GM21529 (cell line): ENCODE measurements around the gene NRG2.

ENCODE experiments used
- ATAC-seq: cut with Tn5 transposase; IDR thresholded peaks from one replicate; pipeline ENCODE4 v1.9.1; 2021; ENCODE audit not compliant: unreplicated experiment

NRG2 gene

DNA sequence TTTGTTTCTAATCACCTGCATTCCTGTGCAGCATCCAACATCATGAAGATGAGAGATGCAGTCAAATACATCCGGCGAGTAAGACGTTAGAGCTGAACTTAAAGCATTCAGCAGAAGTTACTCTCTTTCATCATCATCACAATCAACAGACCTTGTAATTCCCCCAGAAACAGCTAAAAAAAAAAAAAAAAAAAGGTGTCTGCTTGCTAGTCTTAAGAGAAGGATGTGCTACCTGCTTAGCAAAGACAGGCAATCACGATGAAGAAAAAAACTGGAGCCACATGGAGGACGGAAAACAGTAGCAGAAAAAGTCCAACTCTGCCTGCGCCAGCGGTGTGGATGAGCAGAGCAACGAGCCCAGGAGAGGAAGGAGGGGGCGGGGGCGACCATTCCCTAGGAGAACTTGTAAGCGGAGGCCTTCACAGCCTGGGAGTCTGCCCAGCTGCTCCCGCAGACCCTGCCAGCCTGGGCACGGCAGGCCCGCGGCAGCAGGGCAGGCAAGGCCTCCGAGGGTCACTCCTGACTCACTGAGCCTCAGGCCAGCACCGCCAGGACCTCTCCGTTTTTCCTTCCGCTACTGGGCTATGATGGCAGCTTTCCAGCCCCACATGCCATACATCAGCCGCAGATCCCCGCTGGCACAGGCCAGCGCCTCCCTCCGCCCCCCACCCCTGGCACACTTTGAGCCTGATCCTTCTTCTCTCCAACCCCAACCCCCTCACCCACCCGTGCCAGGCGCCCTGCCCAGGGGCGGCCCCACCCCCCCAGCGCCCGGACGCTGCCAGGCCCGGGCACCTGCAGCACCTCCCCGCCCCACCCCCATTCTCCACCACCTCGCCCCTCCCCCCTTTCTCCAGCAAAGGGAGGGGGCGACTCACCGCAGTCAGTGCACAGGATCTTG is 1.4 kb downstream of the NRG2 start:
- ATAC-seq = no peak

DNA sequence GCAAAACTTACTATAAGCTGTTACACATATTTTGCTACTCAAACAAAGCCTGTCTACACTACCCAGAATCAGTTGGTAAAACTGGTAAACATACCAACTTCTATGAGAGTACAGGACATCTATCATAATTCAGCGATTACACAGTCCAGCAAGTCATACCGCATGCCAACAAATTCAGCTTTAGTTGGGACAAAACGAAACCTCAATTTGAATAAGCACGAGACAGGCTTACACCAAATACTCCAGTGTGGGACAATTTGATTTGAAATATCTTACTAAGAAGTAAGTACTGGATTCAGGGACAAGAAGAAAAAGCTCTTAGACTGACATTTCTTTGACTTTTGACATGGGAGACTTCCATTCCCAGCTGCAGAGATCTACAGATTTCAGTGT is 2.0 kb downstream of the NRG2 start:
- no peak for ATAC-seq

DNA sequence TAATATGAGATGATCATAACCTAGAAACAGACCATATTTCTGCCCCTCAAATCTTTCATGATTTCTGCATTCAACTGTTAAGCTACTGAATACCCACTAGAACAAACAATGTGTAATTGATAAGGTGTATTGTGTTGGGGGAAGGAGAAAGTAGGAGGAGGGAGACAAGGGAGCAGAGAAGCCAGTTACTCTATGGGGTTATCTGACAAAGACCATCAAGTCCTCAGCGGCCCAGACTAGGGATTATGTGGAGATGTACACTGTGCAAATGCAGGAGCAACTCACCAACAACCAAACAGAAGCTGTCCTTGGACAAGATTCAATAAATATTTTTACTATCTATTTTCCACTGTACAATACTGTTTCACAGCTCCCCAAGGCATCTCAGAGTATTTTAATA is 2.7 kb downstream of the NRG2 start:
- no peak for ATAC-seq

DNA sequence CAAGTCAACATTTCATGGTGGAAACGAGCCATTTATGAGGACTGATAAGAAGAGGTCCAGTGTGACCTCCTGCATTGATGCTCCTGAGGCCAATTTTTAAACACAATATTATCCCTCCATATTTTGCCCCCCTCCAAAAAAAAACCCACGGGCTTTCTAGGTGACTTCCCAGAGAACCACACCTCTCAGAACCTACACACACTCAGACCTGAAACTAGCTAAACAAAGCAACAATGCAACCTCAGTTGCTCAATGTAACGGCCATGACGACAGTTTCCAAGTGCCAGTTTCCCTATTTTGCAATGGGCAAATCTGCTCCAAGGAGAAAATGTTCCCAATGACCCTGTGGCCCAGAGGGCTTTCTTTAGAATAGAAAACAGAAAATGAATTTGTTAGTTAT is 3.5 kb downstream of the NRG2 start:
- ATAC-seq = no peak

DNA sequence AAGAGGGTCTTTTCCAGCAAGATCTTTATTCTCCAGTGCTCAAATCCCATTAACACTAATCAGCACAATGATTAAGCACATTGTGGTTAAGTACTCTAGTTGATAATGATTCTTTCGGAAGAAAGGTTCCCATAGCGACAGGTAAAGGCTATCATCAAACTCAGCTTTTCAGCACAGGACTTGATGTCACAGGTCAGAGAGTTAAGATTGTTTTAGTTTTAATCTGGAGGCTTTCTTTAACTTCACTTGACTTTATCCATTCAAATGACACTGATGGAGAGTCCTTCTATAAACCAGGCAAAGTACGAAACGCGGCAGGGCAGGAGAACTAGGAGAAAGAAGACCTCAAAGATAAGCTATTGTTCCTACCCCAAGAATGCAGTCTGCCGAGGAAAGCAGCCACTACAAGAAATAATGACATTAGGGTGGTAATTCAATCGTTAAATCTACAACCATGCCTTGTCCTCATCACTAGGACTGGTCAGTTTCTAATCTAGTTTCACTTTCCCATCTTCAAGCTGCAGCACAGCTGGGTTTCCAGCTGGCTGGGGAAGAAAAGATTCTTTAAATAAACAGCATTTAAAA is 4.6 kb downstream of the NRG2 start:
- ATAC-seq = peak; percentile 30

DNA sequence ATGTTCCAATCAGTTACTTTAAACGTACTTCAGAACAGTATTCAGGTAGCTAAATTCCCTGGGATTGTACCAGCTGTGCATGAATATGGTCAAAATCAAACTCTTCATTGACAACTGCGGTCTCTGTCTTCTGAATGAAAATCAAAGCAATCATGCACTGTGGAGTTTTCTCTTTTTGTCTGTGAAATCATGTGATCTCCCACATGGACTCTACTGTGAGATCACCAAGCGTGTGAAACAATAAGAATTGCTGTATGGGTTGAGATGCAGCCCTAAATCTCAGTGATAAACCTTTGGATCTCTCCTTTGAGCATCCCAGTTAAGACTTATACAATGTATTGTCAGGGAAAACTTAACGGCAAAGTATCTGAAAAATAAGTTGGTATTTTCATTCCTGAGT is 6.1 kb downstream of the NRG2 start:
- no peak for ATAC-seq

DNA sequence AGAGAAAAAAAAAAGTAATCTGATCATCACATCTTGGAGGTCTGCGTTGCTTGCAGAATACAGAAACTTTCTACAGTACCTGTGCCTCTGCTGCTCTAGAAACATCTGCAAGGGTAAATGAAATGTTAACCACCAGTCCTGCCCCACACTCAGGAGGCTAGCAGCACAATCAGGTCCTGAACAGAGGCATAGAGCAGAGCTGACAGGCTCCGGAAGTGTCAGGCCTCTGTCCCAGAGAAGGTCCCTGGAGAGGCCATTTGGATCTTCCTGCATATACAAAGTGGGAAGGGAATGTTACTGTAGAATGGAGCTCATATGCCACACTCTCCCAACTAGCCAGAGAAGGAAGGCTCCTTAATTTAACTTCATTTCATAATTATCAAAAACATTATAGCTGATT is 7.2 kb downstream of the NRG2 start:
- no peak for ATAC-seq

DNA sequence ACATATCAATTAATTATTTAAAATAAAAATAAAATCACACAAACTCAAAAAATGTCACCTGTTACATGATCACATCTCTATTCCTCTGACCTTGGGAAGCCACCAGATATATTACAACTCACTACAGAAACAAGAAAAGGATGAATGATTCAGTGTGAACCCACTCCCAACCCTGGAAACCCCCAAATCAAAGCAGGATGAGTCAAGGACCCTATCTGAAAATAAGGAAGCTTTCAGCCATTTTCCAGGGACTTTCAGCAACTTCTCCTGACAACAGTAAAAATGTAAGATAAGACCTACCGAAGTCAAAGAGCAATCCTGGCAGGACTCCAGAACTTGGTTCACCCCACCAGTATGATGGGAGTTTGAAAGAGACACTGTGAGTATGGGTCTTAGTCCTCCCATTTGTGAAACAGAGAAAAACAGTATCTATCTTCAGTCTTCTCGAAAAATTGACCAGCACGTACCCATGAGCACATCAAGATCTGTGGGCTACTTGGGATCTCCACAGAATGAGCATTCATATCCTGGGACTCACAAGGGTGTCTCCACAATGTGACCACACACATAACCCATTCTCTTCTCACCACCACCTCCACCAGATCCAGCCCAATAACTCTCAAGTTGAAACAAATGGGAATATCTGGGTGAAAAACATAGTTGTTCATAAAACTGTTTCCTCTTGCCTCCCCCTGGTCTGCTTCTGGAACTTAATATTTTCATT is 9.9 kb downstream of the NRG2 start:
- no peak for ATAC-seq

DNA sequence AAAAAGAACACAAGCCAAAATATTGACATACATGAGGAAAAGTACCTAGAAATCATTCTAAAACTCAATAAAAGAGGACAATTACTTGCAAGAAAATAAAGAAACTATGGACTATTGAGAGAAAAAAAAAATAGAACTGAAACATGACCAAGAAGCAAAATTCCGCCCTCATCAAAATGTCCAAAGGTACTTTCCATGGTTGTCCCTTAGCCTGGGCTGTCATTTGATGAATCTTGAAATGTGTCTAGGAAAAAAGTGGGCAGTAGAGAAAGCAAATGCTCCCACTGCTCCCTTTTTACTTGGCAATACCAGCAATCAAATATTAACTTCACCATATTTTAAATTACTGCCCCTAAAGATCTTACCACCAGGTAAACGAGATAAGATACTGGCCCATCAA is 10.8 kb downstream of the NRG2 start:
- ATAC-seq = no peak

DNA sequence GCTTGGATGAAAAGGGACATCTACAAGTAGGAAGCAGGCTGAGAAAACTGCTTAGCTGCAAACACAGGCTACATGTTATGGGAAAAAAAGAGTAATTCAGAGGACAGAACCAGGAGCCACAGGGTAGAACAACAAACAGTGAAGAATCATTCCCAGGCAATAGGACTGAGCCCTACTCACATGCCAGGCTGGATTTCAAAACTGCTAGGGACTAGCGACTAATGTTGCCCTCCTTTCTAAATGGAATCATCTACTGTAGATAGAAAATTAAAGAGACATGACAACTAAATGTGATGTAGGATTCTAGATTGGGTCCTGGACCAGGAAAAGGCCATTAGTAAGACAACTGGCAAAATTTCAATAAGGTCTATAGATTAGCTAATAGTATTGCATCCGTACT is 15.3 kb downstream of the NRG2 start:
- ATAC-seq = no peak

DNA sequence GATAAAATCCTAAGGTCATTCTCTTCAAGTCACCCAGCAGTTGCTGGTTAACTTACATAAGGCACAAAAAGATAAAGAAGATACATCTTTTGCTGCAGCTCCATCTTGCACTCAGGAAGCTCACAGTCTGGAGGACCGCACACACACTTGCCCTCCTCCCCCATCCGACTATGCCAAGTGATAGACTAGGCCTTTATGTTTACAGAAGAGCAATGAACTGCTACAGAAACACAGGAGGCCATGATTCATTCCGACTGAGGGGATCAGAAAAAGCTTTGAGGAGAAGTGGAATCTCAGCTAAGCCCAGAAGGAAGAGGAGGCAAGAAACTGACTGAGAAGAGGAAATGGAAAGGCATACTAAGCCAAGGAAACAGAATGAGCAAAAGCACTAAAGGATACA is 17.4 kb downstream of the NRG2 start:
- no peak for ATAC-seq

DNA sequence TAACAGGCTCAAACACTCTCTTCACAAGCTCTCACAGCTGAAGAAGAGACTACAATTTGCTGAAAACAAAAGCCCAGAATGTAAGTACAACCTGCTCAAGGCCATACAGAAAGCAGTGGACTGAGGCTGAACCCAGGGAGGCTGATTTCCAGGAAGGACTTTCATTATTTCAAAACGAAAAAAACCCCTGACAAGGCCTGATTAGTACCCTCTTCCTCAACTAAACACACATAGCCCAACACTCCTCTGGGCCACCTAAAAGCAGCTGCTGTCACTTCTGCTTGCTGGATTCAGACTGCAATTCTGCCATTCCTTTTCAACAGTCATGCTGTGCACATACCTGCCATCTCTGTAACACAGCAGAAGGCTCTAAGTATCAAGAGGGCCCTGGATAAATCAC is 18.2 kb downstream of the NRG2 start:
- no peak for ATAC-seq

DNA sequence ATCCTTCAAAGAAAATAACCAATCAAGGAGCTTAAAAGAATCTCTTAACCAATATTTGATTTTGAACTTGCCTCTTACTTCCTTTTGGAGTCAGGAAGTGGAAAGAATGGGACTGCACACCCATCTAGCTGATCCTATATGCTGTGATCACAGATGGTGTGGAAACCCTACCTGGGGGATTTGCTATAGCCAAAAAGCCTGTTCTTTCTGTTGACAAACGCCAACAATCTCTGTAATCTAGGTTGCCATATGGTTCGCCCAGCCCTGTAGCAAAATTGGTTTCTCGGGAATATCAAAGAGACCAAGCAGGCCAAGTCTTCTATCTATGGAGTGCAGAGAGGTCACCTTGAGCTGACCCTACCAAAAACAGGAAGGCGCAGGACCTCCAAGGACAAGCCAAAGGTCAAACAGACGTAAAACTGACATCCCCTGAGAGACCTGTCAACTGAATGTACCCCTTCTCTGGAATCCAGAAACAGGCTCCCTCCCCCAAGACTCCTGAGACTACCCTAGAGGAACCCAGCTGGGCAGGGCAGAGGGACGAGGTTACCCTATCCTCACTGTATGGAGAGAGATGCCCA is 19.4 kb downstream of the NRG2 start:
- ATAC-seq = no peak

DNA sequence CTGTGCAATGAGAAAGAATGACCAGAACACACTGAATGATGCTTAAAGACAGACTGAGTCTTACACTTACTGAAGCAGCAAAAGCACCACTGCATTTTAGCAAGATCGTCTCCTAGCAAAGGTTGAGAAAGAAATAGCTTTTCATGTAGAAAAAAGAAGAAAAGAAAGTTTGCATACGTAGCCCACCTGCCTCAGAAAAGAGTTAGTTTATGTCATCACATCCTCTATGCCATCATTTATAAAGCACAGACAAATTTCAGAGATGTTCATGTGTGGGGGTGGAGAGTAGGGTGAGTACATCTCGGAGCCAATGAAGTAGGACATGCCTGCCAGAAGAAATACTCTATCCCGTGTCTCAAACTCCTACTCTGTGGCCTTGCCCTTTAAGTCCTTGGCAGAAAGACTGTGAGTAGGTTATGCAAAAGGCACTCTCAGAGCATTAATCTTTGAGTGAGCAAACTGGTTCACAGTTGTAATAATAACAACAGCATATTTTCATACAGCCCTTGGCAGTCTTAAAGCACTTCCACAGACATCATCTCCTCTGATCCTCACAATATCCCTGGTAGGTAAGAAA is 22.4 kb downstream of the NRG2 start:
- no peak for ATAC-seq

DNA sequence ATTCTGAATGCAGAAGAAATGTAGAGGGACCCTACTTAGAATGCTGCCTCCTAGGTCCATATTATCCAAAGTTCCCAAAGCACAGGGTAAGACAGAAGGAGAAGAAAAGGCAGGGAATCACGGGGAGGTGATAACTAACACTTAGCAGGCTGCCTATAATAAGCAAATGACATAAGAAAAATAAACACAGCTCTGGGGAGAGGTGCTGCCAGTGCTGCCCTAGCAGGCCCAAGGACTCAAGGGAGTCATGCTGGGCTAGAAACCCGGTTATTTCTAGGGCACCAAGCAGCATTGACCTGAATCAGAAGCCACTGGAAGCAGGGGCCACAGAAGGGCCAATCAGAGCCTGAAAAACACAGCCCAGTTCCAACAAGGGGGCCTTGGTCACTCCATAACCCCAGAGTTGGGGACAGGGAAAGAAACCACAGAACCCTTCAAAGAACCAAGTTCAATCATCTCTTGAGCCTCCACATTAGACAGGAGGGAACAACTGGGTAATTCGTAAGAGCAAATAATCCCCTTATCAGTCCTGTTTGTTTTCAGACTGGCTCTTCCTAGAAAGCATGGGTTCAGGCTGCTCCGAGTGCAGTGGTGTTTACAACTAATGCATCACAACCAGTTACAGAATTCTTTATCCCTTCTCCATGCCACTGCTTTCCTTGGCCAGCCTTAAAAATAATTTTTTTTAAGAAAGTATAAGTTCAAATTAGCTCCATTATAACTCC is 24.0 kb downstream of the NRG2 start:
- no peak for ATAC-seq

DNA sequence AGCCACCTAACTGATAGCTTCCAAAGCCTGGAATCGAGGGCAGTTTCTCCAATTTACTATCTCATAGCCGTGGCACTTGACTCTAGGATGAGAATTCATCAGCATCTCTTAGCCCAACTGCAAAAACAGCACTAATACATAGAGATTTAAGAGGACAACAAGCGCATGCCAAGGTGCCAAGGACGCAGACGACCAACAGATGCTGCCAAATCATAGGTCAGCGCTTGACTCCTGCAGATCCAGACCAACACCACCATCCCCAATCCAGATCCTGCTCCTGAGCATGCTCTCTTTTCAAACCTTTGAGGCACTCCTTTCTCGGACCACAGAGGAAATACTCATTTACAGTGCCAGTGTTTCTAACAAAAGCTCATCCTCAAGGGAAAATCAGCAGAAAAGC is 24.6 kb downstream of the NRG2 start:
- ATAC-seq = no peak

DNA sequence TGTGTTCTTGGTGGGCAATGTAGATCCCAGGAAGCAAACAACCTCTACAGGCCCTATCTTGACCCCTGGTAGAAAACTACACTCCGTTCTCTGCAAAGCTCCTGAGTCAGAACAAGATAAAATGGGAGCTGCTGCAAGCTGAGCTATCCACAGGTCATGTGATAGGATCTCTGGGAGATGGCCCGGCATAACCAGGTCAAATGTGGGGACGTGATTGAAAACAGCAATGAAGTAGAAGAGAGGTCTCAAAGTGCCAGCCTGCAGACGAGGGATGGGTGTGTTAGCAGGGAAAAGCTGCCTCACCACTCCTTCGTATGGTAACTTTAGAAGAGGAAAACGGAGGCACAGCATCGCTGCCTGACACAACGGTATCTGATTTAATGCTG is 25.0 kb downstream of the NRG2 start:
- ATAC-seq = no peak

DNA sequence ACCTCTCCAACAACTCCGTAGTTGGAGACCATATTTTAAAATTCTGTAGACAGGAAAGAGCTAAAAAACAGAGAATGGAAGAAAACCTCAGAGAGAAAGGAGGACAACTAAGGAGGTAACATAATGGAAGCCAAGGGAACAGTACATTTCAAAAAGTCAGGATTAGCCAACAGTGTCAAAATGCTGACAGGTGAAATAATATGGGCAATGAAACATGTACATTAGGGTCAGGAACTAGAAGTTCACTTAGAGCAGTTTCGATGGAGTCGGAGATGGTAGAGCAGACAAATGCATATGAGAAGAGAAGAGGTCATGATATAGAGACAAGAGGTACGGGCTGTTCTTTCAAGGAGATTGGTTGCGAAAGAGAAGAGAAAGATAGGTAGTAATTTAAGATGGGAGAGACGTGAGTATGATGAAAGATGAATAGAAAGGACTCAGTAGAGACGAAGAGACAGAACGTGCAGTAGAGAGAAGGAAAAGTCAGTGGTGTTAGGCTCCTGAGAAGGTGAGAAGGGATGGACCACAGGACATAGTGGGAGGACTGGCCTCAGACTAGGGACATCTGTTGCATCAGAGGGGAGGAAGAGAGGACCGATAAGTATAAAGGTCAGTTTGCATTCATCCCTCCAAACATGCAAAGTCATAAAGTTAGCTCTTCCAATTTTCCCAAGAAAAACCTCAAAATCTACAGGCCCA is 25.6 kb downstream of the NRG2 start:
- no peak for ATAC-seq

DNA sequence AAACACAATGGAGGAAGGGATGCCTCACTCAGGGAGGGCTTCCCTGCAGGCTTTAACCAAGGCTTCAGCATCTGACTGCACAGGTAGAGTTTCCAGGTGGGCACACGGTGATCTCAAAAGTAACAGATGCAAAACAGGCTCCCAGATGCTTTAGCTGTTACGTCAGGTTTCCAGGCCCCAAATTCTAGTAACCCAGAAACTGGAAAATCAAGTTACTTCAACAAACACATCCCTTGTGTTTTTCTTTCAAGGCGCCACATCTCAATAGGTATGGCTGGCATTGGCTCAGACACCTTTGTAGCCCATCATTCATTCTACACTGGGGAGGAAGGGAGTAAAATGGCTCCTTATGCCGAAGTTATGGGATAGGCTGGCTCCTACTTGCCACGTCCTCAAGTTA is 27.4 kb downstream of the NRG2 start:
- ATAC-seq = no peak

DNA sequence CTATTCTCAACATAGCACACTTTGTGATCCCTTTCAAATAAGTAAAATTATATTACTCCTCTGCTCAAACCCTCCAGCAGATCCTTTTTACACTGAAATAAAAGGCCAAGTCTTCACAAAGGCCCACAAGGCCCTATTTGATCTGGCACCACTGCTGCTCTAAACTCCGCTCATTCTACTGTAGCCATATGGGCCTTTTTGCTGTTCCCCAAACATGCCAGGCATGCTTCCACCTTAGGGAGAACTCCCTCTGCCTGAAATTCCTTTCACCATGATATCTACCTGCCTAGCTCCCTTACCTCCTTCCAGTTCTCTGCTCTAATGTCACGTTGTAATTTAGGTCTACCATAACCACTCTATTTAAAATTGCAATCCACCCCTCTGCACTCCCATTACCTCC is 28.3 kb downstream of the NRG2 start:
- ATAC-seq = no peak
